HepG2 (cell line): Measurements from ENCODE around the gene WEE1.

ENCODE experiments used
- GTF2F1 ChIP-seq: fragments of 150-350 bp; IDR thresholded peaks from 2 replicates; pipeline ENCODE4 v1.6.1; 2014; ENCODE audit warnings: low read length
- POLR2AphosphoS5 ChIP-seq: IDR thresholded peaks from 2 replicates; pipeline ENCODE4 v1.6.1; 2012; ENCODE audit warnings: low read depth, low read length
- ZKSCAN5 ChIP-seq: sonication (generic); formaldehyde crosslinking; IDR thresholded peaks from 2 replicates; pipeline ENCODE4 v1.5.1; 2020; ENCODE audit warnings: mild to moderate bottlenecking, missing genetic modification reagents

DNA sequence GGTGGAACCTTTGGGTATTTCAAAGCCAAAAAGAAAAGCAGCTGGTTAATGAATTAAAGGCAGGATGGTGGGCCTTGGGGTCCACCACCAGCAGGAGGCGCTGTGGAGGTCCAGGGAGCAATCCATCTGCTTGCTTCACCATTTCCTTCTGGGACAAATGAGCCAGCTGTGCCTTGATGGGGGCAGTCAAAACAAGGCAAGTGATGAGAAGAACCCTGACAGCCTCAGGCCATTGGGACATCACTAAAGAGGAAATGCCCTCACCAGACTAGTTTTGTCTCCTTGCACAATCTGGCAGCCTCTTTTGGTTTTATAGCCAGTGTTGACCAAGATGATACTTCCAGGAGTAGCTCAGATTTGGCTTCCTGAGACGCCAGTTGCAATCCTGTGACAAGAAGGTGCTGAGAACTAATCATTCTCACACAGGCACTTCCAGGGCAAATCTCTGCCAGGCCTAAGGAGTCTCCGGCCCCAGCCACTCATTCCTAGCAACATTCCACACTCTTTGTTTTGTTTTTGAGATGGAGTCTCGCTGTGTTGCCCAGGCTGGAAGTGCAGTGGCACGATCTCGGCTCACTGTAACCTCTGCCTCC is 38.2 kb upstream of the WEE1 start:
- TF ChIP-seq GTF2F1: no peak
- TF ChIP-seq POLR2AphosphoS5: no peak
- no peak for TF ChIP-seq ZKSCAN5 (CRISPR knock-in tag)
